Measurements from ENCODE around the gene ITGB1. TPM values are rescaled to one million over a fixed set of nuclear protein-coding genes. Genes with fewer than 3 reads are reported as not detected.

ITGB1 gene
- total RNA-seq, 1 donor from 2014 or later = 517 TPM

DNA sequence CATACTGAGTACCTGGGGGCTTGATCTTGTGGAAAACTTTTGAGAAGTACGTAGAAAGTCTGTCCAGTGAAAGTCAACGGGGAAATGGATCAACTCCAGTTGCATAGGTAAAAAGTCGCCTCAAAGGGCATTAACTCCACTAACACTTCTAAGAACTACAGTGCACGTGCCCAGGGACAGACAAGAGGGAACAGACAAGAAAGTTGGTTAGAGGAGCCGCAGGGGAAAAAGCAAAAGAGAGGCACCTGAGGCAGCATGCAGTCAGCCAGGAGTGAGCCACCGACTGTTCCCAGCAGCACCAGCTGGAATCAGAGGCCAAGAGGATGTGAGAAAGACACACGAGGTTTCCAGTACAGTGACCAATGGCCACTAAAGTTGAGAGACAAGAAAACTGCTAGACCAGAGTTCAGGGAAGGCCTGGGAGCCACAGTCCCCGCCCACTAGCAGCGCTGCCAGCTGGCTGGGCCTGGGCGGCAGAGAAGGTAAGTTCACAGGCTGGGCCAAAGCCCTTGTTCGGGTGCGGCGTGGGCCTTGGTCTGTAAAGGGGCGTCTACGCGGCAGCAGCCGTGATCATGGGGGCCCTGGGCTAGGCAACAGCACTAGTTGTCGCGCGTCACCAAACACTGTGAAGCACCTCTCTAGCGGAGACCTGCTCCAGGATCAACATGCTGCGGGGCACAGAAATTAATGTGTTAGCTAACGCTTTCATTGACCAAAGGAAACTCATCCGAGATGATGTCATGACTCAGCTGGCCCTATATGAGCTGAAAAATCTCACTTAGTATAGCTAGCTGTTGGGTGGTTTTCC is 14.0 kb downstream of the ITGB1 start:
- Histone ChIP-seq H3K36me3 (no peaks in the 10 kb centered on the region), H3K27me3 (no peaks in the 10 kb centered on the region), H3K4me1 (peaks cover 46% of the 10 kb centered on the region), H3K9me3 (no peaks in the 10 kb centered on the region), H3K4me3 (no peak overlapping the region), H3K27ac (no peak overlapping the region)
- intact Hi-C loops (cut with DNase I) = no loop called here
- DNase-seq = peak; percentile 66
- TF ChIP-seq, protein P1, sequence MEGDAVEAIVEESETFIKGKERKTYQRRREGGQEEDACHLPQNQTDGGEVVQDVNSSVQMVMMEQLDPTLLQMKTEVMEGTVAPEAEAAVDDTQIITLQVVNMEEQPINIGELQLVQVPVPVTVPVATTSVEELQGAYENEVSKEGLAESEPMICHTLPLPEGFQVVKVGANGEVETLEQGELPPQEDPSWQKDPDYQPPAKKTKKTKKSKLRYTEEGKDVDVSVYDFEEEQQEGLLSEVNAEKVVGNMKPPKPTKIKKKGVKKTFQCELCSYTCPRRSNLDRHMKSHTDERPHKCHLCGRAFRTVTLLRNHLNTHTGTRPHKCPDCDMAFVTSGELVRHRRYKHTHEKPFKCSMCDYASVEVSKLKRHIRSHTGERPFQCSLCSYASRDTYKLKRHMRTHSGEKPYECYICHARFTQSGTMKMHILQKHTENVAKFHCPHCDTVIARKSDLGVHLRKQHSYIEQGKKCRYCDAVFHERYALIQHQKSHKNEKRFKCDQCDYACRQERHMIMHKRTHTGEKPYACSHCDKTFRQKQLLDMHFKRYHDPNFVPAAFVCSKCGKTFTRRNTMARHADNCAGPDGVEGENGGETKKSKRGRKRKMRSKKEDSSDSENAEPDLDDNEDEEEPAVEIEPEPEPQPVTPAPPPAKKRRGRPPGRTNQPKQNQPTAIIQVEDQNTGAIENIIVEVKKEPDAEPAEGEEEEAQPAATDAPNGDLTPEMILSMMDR (IDR thresholded peaks at IDR 0.05) = no peak
- ATAC-seq = peak; percentile 65

DNA sequence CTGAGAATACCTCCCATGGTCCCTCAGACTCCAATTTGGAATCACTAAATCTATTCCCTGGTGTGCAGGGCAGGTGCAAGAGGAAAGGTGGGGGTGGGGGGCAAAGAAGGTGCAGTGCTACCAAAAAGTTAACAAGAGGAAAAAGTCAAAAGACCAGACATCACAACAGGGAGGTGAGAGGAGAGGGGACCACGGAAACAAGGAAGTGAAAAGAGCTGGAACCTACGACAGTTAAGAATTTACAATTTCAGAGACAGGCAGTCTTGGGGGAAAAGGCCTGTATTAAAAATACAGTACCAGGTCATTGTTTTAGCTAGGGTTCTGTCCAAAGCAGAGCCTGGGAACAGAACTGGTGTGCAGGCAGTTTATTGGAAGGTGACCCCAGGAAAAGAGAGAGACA is 14.6 kb downstream of the ITGB1 start:
- H3K27me3 ChIP-seq = no peaks in the 10 kb centered on the region

DNA sequence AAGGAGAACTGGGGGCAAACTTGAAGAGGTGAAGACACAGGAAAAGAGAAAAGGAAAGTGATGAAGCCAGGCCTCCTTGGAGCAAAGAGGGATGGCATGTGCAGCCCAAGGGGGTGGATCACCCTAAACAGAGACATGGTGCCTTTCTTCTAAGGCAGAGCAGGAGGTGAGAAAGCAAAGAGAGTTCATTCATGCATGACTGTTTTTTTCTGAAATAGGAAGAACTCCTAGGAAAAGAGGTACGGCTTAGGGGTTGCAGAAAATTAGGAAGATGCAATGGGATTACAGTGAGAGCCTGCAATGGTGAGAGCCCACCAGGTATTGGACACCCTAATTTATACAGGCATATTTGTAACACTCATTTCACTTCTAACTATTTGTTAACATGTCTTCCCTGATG is 15.9 kb downstream of the ITGB1 start:
- Histone ChIP-seq H3K36me3 (no peaks in the 10 kb centered on the region), H3K9me3 (no peaks in the 10 kb centered on the region), H3K27ac (peak overlapping the region; percentile 34), H3K4me1 (peaks cover 66% of the 10 kb centered on the region), H3K4me3 (no peak overlapping the region), H3K27me3 (no peaks in the 10 kb centered on the region)
- ATAC-seq (no peak), DNase-seq (no peak)
- TF ChIP-seq, protein P1 (IDR thresholded peaks at IDR 0.05) = no peak
- intact Hi-C loops (cut with DNase I) = no loop called here

More for the DNA sequence above, 14.6 kb downstream of the ITGB1 start:
- no peaks in the 10 kb centered on the region for H3K36me3 ChIP-seq
- DNase-seq (no peak), ATAC-seq (no peak)
- H3K4me3 ChIP-seq = no peak overlapping the region
- no peak overlapping the region for H3K27ac ChIP-seq
- intact Hi-C loops (cut with DNase I) = no loop called here
- no peaks in the 10 kb centered on the region for H3K9me3 ChIP-seq
- TF ChIP-seq, protein P1 (IDR thresholded peaks at IDR 0.05) = no peak
- peaks cover 53% of the 10 kb centered on the region for H3K4me1 ChIP-seq

DNA sequence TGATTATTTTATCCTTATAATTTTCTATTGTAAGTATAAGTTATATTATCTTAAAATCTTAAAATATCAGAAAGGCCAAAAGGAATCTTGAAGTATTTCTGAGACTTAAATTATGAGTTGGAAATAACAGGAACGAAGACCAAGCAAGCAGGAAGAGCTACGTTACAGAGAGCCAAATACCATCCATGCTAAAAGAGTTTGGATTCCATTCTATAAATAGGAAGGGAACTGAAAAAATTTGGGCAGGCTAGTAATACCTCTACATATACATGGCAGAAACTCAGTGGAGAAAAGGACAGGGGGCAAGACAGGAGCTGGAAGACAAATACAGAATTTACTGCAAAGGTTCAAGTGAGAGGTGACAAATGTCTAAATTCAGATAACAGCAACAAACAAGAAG is 16.7 kb downstream of the ITGB1 start:
- H3K36me3 ChIP-seq = no peaks in the 10 kb centered on the region
- TF ChIP-seq, protein P1 (IDR thresholded peaks at IDR 0.05) = no peak
- ATAC-seq (no peak), DNase-seq (no peak)
- H3K27me3 ChIP-seq = no peaks in the 10 kb centered on the region
- peak overlapping the region; percentile 34 for H3K27ac ChIP-seq
- peaks cover 67% of the 10 kb centered on the region for H3K4me1 ChIP-seq
- no peak overlapping the region for H3K4me3 ChIP-seq
- H3K9me3 ChIP-seq = no peaks in the 10 kb centered on the region
- intact Hi-C loops (cut with DNase I) = no loop called here

DNA sequence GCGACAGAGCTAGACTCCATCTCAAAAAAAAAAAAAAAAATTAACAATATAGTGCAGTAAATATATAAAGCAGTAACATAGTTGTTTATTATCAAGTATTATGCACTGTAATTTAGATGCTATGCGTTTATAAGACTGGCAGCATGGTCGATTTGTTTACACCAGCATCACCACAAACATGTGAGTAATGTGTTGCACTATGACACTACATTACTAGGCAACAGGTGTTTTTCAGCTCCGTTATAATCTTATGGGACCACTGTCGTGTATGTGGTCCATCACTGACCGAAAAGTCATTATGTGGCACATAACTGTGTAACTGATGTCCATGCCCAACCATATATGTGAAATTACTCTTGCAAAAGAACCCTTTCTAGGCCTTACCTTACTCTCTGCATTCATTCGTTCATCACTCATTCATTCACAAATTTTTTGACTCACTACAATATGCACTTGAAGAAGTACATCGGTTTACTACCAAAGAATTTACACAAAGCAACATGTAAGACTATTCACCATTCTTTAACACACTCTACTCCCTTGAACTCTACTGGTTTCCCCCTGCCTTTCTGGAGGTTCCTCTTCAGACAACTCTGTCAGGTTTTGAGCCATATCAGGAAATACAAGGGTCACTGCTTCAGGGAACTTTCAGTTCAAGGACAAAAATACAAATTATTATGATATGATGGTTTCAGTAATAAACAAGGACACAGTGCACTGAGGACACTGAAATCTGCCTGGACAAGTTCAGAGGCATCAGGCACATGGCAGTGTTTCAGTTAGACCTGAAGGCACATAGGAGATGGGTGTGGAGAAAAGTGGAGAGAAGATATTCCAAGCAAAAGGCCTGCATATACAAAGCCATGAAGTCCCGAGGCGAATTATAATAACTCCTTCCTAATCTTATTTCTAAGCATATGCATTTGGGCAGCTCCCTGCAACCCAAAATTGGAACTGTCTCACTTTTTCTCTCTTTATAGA is 17.4 kb downstream of the ITGB1 start:
- intact Hi-C loops (cut with DNase I) = no loop called here
- ATAC-seq = no peak
- Histone ChIP-seq H3K4me1 (peaks cover 67% of the 10 kb centered on the region), H3K27ac (no peak overlapping the region), H3K9me3 (no peaks in the 10 kb centered on the region), H3K27me3 (no peaks in the 10 kb centered on the region), H3K36me3 (no peaks in the 10 kb centered on the region), H3K4me3 (no peak overlapping the region)
- DNase-seq = no peak
- TF ChIP-seq, protein P1 (IDR thresholded peaks at IDR 0.05) = no peak
